AG04449 (cell line): Measurements from ENCODE around the gene ATP9B.
"Not testable (repeated sequence)": the region's sequence is repeated elsewhere in the genome, so short reads cannot be mapped to it uniquely, and the experiment has no call there.

Experiments
- CTCF ChIA-PET: fragments of 350-600 bp; formaldehyde crosslinking; extraction: SDS; loops from one replicate; lab custom pipeline; 2021; ENCODE audit warnings: antibody characterized with exemption; lab: Yijun Ruan, JAX
- POLR2A ChIA-PET: fragments of 400-600, 350-600 bp; formaldehyde crosslinking; extraction: SDS; loops from one replicate; lab custom pipeline; 2020; ENCODE audit warnings: antibody characterized with exemption, inconsistent platforms; lab: Yijun Ruan, JAX
- DNase-seq: peaks from one replicate; pipeline ENCODE4 v3.0.0-alpha.2; 2010; ENCODE audit warnings: low read depth, low spot score
- H3K4me3 ChIP-seq: 2 replicates; pipeline ENCODE4 v1.5.1; 2011; ENCODE audit warnings: low read depth, mild to moderate bottlenecking, control low read depth, low read length
- TF ChIP-seq, protein P1 (sequence below): IDR thresholded peaks from one replicate; pipeline ENCODE4 v1.5.1; 2011; ENCODE audit warnings: mild to moderate bottlenecking, moderate library complexity, low read length, control low read depth, inconsistent platforms; ENCODE audit not compliant: insufficient read depth; ENCODE audit errors: missing control alignments

ATP9B gene

DNA sequence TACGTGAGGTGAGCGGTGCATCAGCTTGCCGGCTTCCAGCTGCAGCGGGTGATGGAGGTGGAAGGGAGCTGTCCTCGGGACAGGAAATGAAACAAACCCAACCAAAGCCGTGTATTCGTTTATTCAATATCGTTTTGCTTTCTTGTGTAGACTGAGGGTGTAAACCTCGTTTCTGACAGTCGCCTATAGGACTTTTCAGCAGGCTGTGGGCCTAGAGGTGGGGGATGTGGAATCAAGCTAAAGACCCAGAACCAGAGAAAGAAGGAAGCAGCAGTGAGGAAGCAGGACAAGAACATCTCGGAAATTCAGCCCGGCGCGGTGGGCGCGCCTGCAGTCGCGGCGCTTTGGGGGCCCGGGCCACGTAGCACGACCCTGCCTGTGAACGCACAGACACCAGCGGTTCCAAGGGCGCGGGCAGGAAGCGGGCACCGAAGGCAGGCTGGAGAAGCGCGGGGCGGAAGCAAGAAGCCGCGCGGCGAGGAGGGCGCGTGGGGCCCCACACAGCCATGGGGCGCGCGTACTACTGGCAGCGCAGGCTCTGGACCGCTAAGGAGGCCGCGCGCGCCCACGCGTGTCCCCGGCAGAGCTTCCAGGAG is 755 bp upstream of the ATP9B start:
- TF ChIP-seq, protein P1, sequence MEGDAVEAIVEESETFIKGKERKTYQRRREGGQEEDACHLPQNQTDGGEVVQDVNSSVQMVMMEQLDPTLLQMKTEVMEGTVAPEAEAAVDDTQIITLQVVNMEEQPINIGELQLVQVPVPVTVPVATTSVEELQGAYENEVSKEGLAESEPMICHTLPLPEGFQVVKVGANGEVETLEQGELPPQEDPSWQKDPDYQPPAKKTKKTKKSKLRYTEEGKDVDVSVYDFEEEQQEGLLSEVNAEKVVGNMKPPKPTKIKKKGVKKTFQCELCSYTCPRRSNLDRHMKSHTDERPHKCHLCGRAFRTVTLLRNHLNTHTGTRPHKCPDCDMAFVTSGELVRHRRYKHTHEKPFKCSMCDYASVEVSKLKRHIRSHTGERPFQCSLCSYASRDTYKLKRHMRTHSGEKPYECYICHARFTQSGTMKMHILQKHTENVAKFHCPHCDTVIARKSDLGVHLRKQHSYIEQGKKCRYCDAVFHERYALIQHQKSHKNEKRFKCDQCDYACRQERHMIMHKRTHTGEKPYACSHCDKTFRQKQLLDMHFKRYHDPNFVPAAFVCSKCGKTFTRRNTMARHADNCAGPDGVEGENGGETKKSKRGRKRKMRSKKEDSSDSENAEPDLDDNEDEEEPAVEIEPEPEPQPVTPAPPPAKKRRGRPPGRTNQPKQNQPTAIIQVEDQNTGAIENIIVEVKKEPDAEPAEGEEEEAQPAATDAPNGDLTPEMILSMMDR, result no peak
- peak overlapping the region; percentile 76 for H3K4me3 ChIP-seq
- ChIA-PET POLR2A (no interaction called here), CTCF (no interaction called here)
- no peak for DNase-seq

GRCh38 chr18:79069717-79070151 is 540 bp downstream of the ATP9B start:
- TF ChIP-seq, protein P1, result no peak
- no peak for DNase-seq
- peak overlapping the region; percentile 76 for H3K4me3 ChIP-seq
- ChIA-PET POLR2A (no interaction called here), CTCF (no interaction called here)

GRCh38 chr18:79070486-79070885 is 1.3 kb downstream of the ATP9B start:
- ChIA-PET CTCF (no interaction called here), POLR2A (no interaction called here)
- peak overlapping the region; percentile 76 for H3K4me3 ChIP-seq
- no peak for DNase-seq
- TF ChIP-seq, protein P1, result no peak

- no peak for DNase-seq
- TF ChIP-seq, protein P1, result no peak
- H3K4me3 ChIP-seq, result no peak overlapping the region
- ChIA-PET CTCF (no interaction called here), POLR2A (no interaction called here)
These were observed 1.8 kb downstream of the ATP9B start for GRCh38 chr18:79071037-79071436.

DNA sequence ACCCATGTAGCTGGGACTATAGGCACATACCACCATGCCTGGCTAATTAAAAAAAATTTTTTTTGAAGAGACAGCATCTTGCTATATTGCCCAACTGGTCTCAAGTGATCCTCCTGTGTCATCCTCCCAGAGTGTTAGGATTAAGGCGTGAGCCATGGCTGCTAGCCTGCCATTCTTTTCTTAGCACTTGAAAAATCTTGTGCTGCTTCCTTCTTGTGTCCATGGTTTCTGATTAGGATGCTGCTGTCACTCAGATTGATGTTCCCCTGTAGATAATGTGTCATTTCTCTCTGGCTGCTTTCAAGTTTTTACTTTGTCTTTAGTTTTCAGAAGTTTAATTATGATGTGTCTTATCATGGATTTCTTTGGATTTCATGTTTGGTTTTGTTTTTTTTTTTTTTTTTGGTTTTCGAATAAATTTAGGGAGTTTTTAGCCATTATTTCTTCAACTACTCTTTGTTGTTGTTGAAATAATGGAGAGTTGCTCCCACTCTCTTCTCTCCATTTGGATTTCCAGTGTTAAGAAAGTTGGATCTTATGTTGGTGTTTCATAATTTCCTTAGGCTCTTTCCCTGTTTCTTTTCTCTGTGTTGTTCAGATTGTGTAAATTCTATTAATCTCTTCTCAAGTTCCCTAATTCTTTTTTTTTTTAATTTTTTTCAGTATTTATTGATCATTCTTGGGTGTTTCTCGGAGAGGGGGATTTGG is 2.5 kb downstream of the ATP9B start:
- CTCF ChIA-PET, result no interaction called here

GRCh38 chr18:79072655-79073054 is 3.5 kb downstream of the ATP9B start:
- DNase-seq, POLR2A ChIA-PET, H3K4me3 ChIP-seq, CTCF ChIA-PET: not testable (repeated sequence)

More for the DNA sequence above, 2.5 kb downstream of the ATP9B start:
- TF ChIP-seq, protein P1, result no peak
- POLR2A ChIA-PET, result no interaction called here
- no peak overlapping the region for H3K4me3 ChIP-seq
- no peak for DNase-seq
